GM19099 (cell line): ENCODE data around the gene TMEM9.

Source experiments
- POLR2A ChIP-seq: IDR thresholded peaks from 3 replicates; pipeline ENCODE4 v1.6.1; 2011; ENCODE audit warnings: low read depth; ENCODE audit not compliant: insufficient read length; ENCODE audit errors: extremely low read depth

Gene TMEM9

DNA sequence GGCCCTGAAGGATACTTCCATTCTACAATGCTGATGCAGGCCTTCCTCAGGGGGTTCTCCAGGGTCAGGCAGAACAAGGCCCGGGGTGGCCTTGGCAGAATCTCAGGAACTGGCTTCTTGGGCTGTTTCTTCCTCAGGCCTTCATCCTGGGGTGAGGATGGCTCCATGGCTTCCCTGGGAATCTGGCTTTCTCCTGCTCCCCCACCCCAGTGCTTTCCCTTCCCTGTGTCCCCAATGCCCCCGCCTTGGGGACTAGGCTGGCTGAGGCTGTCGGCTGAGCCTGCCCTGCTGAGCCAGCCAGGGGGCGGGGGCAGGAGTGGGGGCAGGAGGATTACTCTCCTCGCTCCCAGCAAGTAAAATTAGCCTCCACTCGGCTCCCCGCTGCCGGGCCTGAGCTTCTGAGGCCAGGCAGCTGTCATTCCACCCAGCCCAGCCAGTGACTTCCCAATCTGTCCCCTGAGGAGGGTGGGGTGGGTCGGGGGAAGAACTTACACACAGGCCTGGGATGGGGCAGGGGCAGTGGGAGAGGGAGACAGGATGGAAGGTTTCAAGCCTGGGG is 42.0 kb downstream of the TMEM9 start, which contains the start of gene CACNA1S:
Gene CACNA1S (minus strand): TSS at position 254 of the 559 bp plus-strand sequence. CDS start 87 bp downstream, at position 167.
- TF ChIP-seq POLR2A: no peak

- TF ChIP-seq POLR2A: no peak
These were observed 42.6 kb downstream of the TMEM9 start for GRCh38 chr1:201111672-201112071.

GRCh38 chr1:201111156-201111555 is 43.1 kb downstream of the TMEM9 start:
- TF ChIP-seq POLR2A: no peak

DNA sequence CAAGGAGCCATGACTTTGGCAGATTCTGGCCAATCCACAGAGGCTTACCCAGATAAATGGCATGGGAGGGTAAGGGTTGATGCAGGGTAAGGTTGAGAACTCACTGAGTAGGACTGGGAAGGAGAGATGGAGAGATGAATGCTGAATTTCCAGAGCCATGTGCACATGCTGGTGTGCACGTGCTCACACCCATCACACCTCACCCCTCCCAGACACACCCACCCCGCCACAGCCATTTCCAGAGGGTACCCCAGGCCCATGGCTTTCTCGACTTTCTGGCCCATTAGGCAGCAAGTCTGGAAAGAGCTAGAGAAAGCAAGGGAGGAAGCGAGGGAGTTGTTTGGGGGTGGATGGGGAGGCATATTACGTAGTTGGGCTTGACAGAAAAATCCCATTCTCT is 43.7 kb downstream of the TMEM9 start:
- no peak for TF ChIP-seq POLR2A

DNA sequence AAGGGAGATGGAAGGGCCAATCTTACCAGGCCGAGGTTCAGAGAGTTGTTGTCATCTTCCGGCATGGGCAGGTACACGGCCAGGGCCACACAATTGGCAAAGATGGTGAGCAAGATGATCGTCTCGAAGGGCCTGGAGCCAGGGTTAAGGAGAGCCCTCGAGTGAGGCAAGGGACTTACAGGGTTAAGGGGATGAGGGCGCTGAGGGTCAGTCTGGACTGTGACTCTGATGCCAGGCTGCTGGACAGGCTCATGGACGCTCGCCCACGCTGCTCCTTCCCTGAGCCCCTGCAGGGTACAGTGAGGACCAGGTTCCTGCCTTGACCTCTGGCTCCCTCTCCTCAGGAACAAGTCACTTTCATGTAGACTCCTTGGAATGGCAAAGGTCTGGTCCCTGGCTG is 44.1 kb downstream of the TMEM9 start:
- TF ChIP-seq POLR2A: no peak

DNA sequence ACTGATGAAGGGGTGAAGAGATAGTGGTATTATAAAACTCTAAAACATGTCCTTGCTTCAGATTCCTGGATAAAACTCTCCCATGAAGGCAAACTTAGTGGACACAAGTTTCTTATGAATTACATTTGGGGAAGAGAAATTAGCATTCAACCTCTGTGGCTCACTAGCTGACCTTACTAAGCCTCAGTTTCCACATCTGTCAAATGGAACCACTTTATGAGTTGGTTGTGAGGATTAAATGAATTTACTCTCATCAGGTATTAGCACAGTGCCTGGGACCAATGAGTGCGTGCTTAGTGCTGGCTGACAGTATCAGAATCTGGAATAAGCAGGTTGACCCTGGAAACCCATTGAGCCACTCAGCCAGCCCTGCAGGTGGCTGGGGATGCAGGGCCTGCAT is 44.6 kb downstream of the TMEM9 start:
- TF ChIP-seq POLR2A: no peak

DNA sequence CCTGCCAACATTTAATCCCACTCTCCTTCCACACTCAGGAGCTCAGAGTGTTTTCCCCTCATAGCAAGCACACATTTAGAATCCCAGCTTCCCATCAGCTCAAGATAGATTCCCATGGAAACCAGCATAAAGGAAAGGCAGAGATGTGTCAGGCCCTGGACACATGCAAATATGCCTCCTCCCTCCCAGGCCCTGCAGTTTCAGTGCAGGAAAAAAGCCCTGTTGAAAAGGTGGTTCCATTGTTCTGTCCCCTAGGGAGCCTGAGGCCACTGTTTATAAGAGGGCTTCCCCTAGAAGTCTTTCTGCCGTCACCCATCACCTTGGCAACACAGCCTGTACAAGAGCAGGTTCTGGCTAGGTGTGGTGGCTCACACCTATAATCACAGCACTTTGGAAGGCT is 45.7 kb downstream of the TMEM9 start:
- TF ChIP-seq POLR2A: no peak

- TF ChIP-seq POLR2A: no peak
These were observed 48.6 kb downstream of the TMEM9 start for GRCh38 chr1:201105688-201106087.

GRCh38 chr1:201104141-201104540 is 50.1 kb downstream of the TMEM9 start:
- TF ChIP-seq POLR2A: no peak

DNA sequence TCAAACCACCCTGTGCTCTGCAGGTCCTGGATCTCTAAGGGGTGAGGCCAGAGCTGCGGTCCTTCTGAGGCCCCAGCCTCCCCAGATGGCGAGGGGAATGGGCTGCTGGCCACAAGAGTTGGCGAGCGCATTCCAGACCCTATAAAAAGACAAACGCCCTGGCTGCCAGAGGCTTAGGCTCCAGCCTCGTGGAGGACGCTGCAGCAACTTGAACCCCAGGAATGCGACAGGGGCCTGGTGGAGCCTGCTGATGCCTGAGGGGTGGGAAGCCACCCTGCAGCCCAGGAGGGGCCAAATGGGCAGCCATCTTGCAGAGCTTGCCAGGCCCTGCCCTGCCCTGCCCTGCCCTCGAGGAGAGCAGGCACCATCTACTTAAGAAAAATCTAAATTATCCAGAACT is 50.6 kb downstream of the TMEM9 start:
- no peak for TF ChIP-seq POLR2A

DNA sequence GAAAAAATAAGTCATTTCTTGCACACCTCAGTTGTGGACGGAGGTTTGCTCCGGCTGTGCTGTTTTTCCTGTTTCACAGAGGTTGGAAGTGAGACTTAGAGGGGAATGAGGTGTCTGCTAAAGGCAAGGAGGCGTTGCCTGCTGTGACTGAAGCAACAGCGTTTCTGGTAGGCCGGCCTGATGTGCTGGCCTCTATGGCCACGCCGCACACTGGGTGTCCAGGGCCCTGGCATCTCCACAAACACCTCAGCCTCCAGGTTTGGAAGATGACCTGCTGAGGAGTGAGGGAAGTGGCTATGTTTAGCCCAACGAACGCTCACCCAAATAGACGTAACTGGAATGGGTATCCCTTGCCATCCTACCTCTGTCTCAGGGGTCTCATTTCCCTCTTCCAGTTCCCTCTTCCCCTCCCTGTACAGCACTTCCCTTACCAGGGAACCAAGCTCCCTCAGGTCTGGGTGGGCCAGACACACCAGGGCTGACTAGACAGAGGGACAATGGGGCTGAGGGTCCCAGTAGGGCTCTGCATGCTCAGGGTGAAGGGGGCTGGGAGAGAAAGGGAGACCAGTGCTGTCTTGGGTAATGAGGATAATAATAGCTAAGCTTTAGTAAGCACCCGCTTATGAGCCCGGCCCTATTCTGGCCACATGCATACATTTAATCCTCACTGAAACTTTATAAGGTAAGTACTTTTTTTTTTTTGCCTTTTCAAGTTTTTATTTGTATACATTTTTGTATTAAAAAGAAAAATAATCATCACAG is 53.9 kb downstream of the TMEM9 start:
- no peak for TF ChIP-seq POLR2A

DNA sequence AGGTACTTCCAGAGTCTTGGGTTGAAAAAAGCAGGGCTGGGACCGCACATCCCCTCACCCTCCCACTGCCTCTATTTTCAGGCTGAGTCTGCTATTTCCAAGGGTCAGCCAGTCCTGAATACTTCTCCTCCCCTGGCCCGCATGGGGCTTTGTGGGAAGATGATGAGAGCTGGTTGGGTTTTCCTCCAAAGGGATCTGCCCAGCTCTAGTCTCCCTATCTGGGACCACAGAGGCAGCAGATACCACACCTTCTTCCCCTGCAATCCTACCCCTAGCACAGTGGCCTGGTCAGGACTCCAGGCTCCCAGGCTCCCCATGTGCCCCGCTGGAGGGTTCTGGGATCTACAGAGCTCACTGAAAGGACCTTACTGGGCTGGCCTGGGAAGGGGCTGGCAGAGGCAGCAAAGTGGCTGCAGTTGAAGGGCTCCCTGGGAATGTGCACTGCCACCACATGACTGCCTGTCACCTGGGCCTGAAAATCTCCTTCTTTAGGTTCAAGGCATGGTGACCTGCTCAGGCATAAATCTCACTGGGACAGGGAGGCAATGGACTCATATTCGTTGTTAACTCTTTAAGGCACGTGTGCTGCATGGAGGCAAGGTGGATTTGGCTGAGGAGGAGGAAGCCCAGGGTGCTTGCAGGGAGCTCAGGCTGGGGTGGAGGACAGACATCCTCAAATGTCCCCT is 55.1 kb downstream of the TMEM9 start:
- TF ChIP-seq POLR2A: no peak

- no peak for TF ChIP-seq POLR2A
These were observed 57.1 kb downstream of the TMEM9 start for GRCh38 chr1:201096977-201097856.

GRCh38 chr1:201096041-201096461 is 58.2 kb downstream of the TMEM9 start:
- no peak for TF ChIP-seq POLR2A

DNA sequence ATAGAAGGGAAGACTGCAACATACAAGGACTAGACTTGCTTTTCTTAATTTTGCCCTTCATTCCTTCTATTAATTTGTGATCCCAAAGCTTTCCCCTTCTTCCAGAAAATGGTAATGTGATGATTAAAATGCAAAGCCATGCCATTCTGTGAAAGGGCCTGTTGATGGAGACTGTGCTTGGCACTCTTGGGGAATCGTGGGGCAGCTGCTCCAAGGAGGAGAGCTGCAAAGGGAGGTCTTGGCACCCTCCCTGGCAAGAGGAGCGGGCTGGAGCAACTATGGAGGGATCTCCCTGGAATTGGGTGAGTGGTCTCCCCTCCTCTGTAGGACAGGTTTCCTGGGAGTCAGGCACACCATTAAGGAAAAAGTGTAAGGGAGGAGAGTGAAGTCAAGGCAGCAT is 58.7 kb downstream of the TMEM9 start:
- TF ChIP-seq POLR2A: no peak
